ENCODE data around the gene LYPD3. TPM values are rescaled to one million over a fixed set of nuclear protein-coding genes. Genes with fewer than 3 reads are reported as not detected.
A peak's percentile ranks its signal among the peaks of the same experiment; 100 is the strongest.

LYPD3 gene
- total and polyA plus RNA-seq, 2 donors (not counting 3 experiments of a cell fraction or from before 2014, with no cell fraction given), result 0.52 TPM; not detected in 1

- dilution Hi-C loops (cut with MboI; ENCODE audit: extremely low pct_ligation_motif_present, low sequenced_read_pairs), result no loop called here
- Histone ChIP-seq H3K9me1 (replicated peaks; ENCODE audit: control insufficient read depth, extremely low read depth, insufficient read depth, low read length) (no peaks in the 10 kb centered on the region), H3K36me3 (ENCODE audit: control insufficient read depth in 2 of 2, extremely low read depth in 1 of 2, insufficient read depth in 2 of 2, low read length in 2 of 2) (no peaks in the 10 kb centered on the region), H3K79me2 (ENCODE audit: control insufficient read depth, insufficient read depth, low read length) (no peaks in the 10 kb centered on the region), H3K27me3 (ENCODE audit: control insufficient read depth in 2 of 2, insufficient read depth in 2 of 2, low read length in 2 of 2) (no peaks in the 10 kb centered on the region), H3K27ac (ENCODE audit: insufficient read depth, low read depth, low read length) (no peak overlapping the region), H4K20me1 (replicated peaks; ENCODE audit: control insufficient read depth, extremely low read depth, insufficient read depth, low read length) (no peaks in the 10 kb centered on the region), H3K4me3 (replicated peaks in 1 of 3; ENCODE audit: insufficient read depth in 1 of 3, low read depth in 1 of 3, low read length in 3 of 3) (peak overlapping the region; percentile 52 to 63 (median 58)), H3K4me1 (ENCODE audit: control insufficient read depth, extremely low read depth, insufficient read depth, low read length) (peaks cover 21% of the 10 kb centered on the region), H3K9ac (replicated peaks; ENCODE audit: extremely low read depth, insufficient read depth, low read length) (no peak overlapping the region), H2AFZ (ENCODE audit: low read depth, low read length) (peak overlapping the region; percentile 98), H3K4me2 (ENCODE audit: insufficient read depth, low read length) (peak overlapping the region; percentile 61), H3K9me3 (replicated peaks; ENCODE audit: control insufficient read depth, insufficient read depth, low read length) (no peaks in the 10 kb centered on the region)
- TF ChIP-seq, protein P1, sequence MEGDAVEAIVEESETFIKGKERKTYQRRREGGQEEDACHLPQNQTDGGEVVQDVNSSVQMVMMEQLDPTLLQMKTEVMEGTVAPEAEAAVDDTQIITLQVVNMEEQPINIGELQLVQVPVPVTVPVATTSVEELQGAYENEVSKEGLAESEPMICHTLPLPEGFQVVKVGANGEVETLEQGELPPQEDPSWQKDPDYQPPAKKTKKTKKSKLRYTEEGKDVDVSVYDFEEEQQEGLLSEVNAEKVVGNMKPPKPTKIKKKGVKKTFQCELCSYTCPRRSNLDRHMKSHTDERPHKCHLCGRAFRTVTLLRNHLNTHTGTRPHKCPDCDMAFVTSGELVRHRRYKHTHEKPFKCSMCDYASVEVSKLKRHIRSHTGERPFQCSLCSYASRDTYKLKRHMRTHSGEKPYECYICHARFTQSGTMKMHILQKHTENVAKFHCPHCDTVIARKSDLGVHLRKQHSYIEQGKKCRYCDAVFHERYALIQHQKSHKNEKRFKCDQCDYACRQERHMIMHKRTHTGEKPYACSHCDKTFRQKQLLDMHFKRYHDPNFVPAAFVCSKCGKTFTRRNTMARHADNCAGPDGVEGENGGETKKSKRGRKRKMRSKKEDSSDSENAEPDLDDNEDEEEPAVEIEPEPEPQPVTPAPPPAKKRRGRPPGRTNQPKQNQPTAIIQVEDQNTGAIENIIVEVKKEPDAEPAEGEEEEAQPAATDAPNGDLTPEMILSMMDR (IDR thresholded peaks at IDR 0.05; ENCODE audit: extremely low read depth in 1 of 2, insufficient read depth in 1 of 2, low read depth in 1 of 2, low read length in 2 of 2), result no peak
- TF ChIP-seq JUN (IDR thresholded peaks at IDR 0.05; ENCODE audit: borderline replicate concordance, insufficient read depth, insufficient read length, low read depth) (no peak), MYC (IDR thresholded peaks at IDR 0.05; ENCODE audit: low read depth, low read length) (no peak), FOS (IDR thresholded peaks at IDR 0.05; ENCODE audit: borderline replicate concordance, insufficient read depth, low read length) (no peak), GATA2 (IDR thresholded peaks at IDR 0.05; ENCODE audit: insufficient read depth, insufficient read length, low read depth, low read length) (no peak), POLR2AphosphoS5 (IDR thresholded peaks at IDR 0.05; ENCODE audit: insufficient read depth, low read depth, low read length) (no peak), POLR2A (IDR thresholded peaks at IDR 0.05; ENCODE audit: low read depth, low read length) (no peak)
- TF ChIP-seq, protein P2, sequence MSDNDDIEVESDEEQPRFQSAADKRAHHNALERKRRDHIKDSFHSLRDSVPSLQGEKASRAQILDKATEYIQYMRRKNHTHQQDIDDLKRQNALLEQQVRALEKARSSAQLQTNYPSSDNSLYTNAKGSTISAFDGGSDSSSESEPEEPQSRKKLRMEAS (IDR thresholded peaks at IDR 0.05; ENCODE audit: insufficient read depth, insufficient read length), result no peak
- CTCF ChIA-PET, result interaction anchor here (0.6 to 3.3 kb wide), 9 partner anchors 10 to 91 kb away, joined by 3 to 30 read pairs (median 6); partner anchors contain the start of gene PHLDB3
- FAIRE-seq (no peak), DNase-seq (ENCODE audit: low read depth, low spot score) (no peak)
- intact Hi-C loops (cut with micrococcal nuclease), result loop anchor here (5.0 kb wide), 1 partner anchor 63 kb away; the partner anchor contains the start of gene ETHE1
- BruUV-seq (replicated peaks), result no TSS peak
- POLR2A ChIA-PET, result no interaction called here
Measured at GRCh38 chr19:43464134-43464775, 1.2 kb downstream of the LYPD3 start.

All from endothelial cell of umbilical vein (primary cell).